K562 (cell line): Measurements from ENCODE around the gene ZNF296. TPM values are rescaled to one million over a fixed set of nuclear protein-coding genes. Genes with fewer than 3 reads are reported as not detected.

ENCODE experiments used
- ATAC-seq: fragments of 200-7000 bp; cut with Tn5 transposase; 3 replicates; pipeline ENCODE4 v1.9.1; 2020; ENCODE audit warnings: moderate library complexity
- BruUV-seq: library from RNA; stranded (reverse); fragments of 400-500 nt; replicated peaks from 2 replicates; lab custom pipeline; 2021; lab: Mats Ljungman, UMichigan
- CTCF ChIA-PET: fragments of 300-600 bp; formaldehyde crosslinking; extraction: SDS; loops from one replicate; lab custom pipeline; 2021; ENCODE audit warnings: low intra/inter-chr PET ratio; lab: Yijun Ruan, JAX
- POLR2A ChIA-PET: fragments of 300-600, 350-650 bp; sonication (Branson Sonifier 250); formaldehyde crosslinking; extraction: SDS; loops from one replicate; lab custom pipeline; 2021; ENCODE audit warnings: antibody characterized with exemption, inconsistent platforms; lab: Yijun Ruan, JAX
- DNase-seq, 4 experiments: peaks; one replicate each; pipeline versions ENCODE4 v3.0.0 to v3.0.0-alpha.2; 2011 to 2018; ENCODE audit warnings: low spot score in 3 of 4, mixed read lengths in 3 of 4; ENCODE audit errors: extremely low read depth in 1 of 4
- FAIRE-seq: peaks from 2 replicates; lab custom pipeline; 2011; peaks lifted over from hg19 to GRCh38; lab: Jason Lieb, UNC
- H2AFZ ChIP-seq: 2 replicates; pipeline ENCODE4 v1.6.0; 2011; ENCODE audit warnings: low read depth, low read length, control low read depth, inconsistent platforms
- H3K27ac ChIP-seq: fragments of 200-600 bp; 3 replicates; pipeline ENCODE4 v1.8.0; 2011; ENCODE audit warnings: low read depth, mild to moderate bottlenecking, control low read depth, inconsistent platforms, low read length, moderate library complexity, mixed read lengths; ENCODE audit errors: extremely low read depth
- H3K27me3 ChIP-seq, 2 experiments: fragments of 300-600 bp in 1 of 2; 2 replicates in 1 of 2; 3 replicates in 1 of 2; pipeline versions ENCODE4 v1.6.0 to v1.8.0; 2011; ENCODE audit warnings: inconsistent platforms in 2 of 2, low read length in 2 of 2, mild to moderate bottlenecking in 1 of 2, mixed read lengths in 1 of 2, moderate library complexity in 1 of 2; ENCODE audit not compliant: control insufficient read depth in 2 of 2, insufficient read depth in 2 of 2
- H3K36me3 ChIP-seq: fragments of 300-600 bp; 3 replicates; pipeline ENCODE4 v1.8.0; 2011; ENCODE audit warnings: mild to moderate bottlenecking, low read length, inconsistent platforms; ENCODE audit not compliant: control insufficient read depth, insufficient read depth
- H3K4me1 ChIP-seq, 2 experiments: fragments of 200-600 bp in 1 of 2; replicated peaks in 1 of 2; 2 replicates in 1 of 2; 3 replicates in 1 of 2; pipeline versions ENCODE4 v1.5.1 to v1.8.0; 2011; ENCODE audit warnings: inconsistent platforms in 2 of 2, low read length in 2 of 2, mild to moderate bottlenecking in 1 of 2, mixed read lengths in 1 of 2, moderate library complexity in 1 of 2; ENCODE audit not compliant: control insufficient read depth in 2 of 2, insufficient read depth in 2 of 2
- H3K4me2 ChIP-seq: 2 replicates; pipeline ENCODE4 v1.6.1; 2011; ENCODE audit warnings: low read length, control low read depth, inconsistent platforms, mixed read lengths; ENCODE audit not compliant: insufficient read depth
- H3K4me3 ChIP-seq: fragments of 200-600 bp; sonication (generic), shearing (Covaris generic); 2 replicates; pipeline ENCODE4 v1.5.1; 2016; ENCODE audit warnings: control low read depth, inconsistent platforms
- H3K79me2 ChIP-seq: fragments of 200-600 bp; 3 replicates; pipeline ENCODE4 v1.8.0; 2011; ENCODE audit warnings: low read length, inconsistent platforms; ENCODE audit not compliant: control insufficient read depth, insufficient read depth
- H3K9ac ChIP-seq, 2 experiments: 2 replicates each; pipeline versions ENCODE4 v1.6.0 to v1.6.1; 2011; ENCODE audit warnings: low read depth in 2 of 2, low read length in 2 of 2, control low read depth in 1 of 2, inconsistent platforms in 1 of 2, mild to moderate bottlenecking in 1 of 2, mixed read lengths in 1 of 2; ENCODE audit not compliant: insufficient read depth in 1 of 2
- H3K9me1 ChIP-seq: one replicate; pipeline ENCODE4 v1.6.0; 2011; ENCODE audit warnings: inconsistent platforms, mild to moderate bottlenecking, low read length, moderate library complexity; ENCODE audit not compliant: control insufficient read depth, insufficient read depth
- H3K9me3 ChIP-seq: replicated peaks from 2 replicates; pipeline ENCODE4 v1.5.1; 2011; ENCODE audit warnings: low read depth, low read length, inconsistent platforms; ENCODE audit not compliant: control insufficient read depth, insufficient read depth
- H4K20me1 ChIP-seq: replicated peaks from 2 replicates; pipeline ENCODE4 v1.6.1; 2011; ENCODE audit warnings: low read length, inconsistent platforms, mixed read lengths; ENCODE audit not compliant: control insufficient read depth, insufficient read depth
- MEIS2 ChIP-seq: fragments of 450-650 bp; IDR thresholded peaks from 2 replicates; pipeline ENCODE4 v1.6.1; 2014; ENCODE audit warnings: mild to moderate bottlenecking; ENCODE audit not compliant: partially characterized antibody
- WGBS: fragments of 100-300 bp; shearing (Covaris generic); methylation state at CpG from one replicate; pipeline ENCODE4 v1.1.6; 2016; ENCODE audit warnings: low coverage, mixed read lengths; ENCODE audit not compliant: insufficient coverage; ENCODE audit errors: missing lambda C conversion rate; 5-methylcytosine and 5-hydroxymethylcytosine counted together
- in situ Hi-C: fragments of 300-500 bp; cut with MboI; formaldehyde crosslinking; loops from 4 replicates; pipeline ENCODE4 v1.15.0; 2018; ENCODE audit warnings: inconsistent platforms, mixed read lengths
- intact Hi-C: fragments of 100-400 bp; cut with micrococcal nuclease; formaldehyde crosslinking; loops from 2 replicates; pipeline ENCODE4 v1.14.2; 2022
- polyA plus RNA-seq, 8 experiments: library from polyadenylated mRNA; depleted of rRNA in 4 of 8; stranded (reverse) in 5 of 8; unstranded in 3 of 8; fragments of >200 nt; fragmentation: Nextera tagmentation in 2 of 8; fragmentation: Illumina TruSeq in 1 of 8; extraction: Ambion mirVana in 2 of 8; extraction: Trizol in 1 of 8; gene quantifications; 2 replicates each; pipeline versions ENCODE4 v1.2.1 to v1.2.3, GENCODE V29; 2011 to 2014; ENCODE audit warnings: inconsistent platforms in 1 of 8, missing spikeins in 1 of 8
- total RNA-seq, 7 experiments: library from RNA; depleted of rRNA in 6 of 7; stranded (reverse); fragments of >200 nt in 6 of 7; fragmentation: Illumina TruSeq in 2 of 7; extraction: Trizol in 2 of 7; gene quantifications; 2 replicates each; pipeline versions ENCODE4 v1.2.1 to v1.2.3, GENCODE V29; 2011 to 2021; ENCODE audit warnings: low replicate concordance in 1 of 7
- TF ChIP-seq, protein P1 (sequence below): sonication (generic); formaldehyde crosslinking; IDR thresholded peaks from 2 replicates; pipeline ENCODE4 v1.8.1; 2023; ENCODE audit warnings: missing genetic modification reagents, mild to moderate bottlenecking, borderline replicate concordance
- TF ChIP-seq, protein P2 (sequence below), 2 experiments: IDR thresholded peaks in 1 of 2; conservative IDR thresholded peaks in 1 of 2; 2 replicates each; pipeline ENCODE4 v1.6.1; 2016; ENCODE audit warnings: low read depth in 2 of 2, mild to moderate bottlenecking in 1 of 2, missing compliant biosample characterization in 1 of 2, missing genetic modification characterization in 1 of 2, moderate library complexity in 1 of 2

The ZNF296 gene
- total and polyA plus RNA-seq, 9 of the 15 experiments (the other 6 are each of a cell fraction or from before 2014, with no cell fraction given) = 0.03 to 8.8 (median 0.47) TPM; not detected in 1

DNA sequence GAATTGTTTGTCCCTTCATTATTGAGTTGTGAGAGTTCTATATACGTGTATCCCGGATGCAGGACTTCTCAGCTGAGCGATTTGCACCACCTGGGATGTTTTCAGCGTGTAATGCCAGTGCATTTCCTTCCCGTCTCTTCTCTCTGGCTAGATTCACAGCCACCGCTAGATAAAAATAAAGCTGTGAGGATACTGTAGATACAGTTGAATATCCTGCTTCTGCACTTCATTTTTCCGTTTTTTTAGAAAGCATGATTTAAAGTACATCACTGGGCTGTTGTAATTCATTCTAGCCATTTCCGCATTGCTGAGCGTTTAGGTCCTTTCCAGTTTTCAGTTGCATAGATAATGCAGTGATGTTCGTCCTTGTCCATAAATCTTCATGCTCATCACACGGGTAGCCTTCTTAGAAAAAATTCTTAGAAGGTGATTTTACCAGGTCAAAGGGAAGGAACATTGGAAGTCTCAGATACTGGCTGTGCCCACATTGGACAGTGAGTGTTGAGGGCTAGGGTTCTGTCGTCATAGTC lies 31.4 kb upstream of the ZNF296 start:
- no peak overlapping the region for H3K4me3 ChIP-seq
- POLR2A ChIA-PET = interaction anchor here (0.7 to 1.2 kb wide), 3 partner anchors 9 to 160 kb away, joined by 3 read pairs; no protein-coding TSS in a partner anchor
- TF ChIP-seq, protein P1, sequence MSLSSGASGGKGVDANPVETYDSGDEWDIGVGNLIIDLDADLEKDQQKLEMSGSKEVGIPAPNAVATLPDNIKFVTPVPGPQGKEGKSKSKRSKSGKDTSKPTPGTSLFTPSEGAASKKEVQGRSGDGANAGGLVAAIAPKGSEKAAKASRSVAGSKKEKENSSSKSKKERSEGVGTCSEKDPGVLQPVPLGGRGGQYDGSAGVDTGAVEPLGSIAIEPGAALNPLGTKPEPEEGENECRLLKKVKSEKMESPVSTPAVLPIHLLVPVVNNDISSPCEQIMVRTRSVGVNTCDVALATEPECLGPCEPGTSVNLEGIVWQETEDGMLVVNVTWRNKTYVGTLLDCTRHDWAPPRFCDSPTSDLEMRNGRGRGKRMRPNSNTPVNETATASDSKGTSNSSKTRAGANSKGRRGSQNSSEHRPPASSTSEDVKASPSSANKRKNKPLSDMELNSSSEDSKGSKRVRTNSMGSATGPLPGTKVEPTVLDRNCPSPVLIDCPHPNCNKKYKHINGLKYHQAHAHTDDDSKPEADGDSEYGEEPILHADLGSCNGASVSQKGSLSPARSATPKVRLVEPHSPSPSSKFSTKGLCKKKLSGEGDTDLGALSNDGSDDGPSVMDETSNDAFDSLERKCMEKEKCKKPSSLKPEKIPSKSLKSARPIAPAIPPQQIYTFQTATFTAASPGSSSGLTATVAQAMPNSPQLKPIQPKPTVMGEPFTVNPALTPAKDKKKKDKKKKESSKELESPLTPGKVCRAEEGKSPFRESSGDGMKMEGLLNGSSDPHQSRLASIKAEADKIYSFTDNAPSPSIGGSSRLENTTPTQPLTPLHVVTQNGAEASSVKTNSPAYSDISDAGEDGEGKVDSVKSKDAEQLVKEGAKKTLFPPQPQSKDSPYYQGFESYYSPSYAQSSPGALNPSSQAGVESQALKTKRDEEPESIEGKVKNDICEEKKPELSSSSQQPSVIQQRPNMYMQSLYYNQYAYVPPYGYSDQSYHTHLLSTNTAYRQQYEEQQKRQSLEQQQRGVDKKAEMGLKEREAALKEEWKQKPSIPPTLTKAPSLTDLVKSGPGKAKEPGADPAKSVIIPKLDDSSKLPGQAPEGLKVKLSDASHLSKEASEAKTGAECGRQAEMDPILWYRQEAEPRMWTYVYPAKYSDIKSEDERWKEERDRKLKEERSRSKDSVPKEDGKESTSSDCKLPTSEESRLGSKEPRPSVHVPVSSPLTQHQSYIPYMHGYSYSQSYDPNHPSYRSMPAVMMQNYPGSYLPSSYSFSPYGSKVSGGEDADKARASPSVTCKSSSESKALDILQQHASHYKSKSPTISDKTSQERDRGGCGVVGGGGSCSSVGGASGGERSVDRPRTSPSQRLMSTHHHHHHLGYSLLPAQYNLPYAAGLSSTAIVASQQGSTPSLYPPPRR (CRISPR knock-in tag) = no peak
- TF ChIP-seq, protein P2, sequence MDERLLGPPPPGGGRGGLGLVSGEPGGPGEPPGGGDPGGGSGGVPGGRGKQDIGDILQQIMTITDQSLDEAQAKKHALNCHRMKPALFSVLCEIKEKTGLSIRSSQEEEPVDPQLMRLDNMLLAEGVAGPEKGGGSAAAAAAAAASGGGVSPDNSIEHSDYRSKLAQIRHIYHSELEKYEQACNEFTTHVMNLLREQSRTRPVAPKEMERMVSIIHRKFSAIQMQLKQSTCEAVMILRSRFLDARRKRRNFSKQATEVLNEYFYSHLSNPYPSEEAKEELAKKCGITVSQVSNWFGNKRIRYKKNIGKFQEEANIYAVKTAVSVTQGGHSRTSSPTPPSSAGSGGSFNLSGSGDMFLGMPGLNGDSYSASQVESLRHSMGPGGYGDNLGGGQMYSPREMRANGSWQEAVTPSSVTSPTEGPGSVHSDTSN (CRISPR knock-in tag; IDR thresholded peaks at IDR 0.05; ENCODE audit: low read depth) = no peak
- TF ChIP-seq, protein P2 (tag; conservative IDR thresholded peaks at IDR 0.05; ENCODE audit: low read depth) = peak; percentile 41; the same call in 1 of the 2 replicates
- TF ChIP-seq MEIS2 = peak; percentile 31
- ATAC-seq (no peak), FAIRE-seq (no peak), DNase-seq (no peak)
- H3K27me3 ChIP-seq = no peaks in the 10 kb centered on the region
- 59% methylated on average over 12 of the region's 12 CpGs for WGBS
- BruUV-seq = no TSS peak
- peaks cover 8% of the 10 kb centered on the region; the same call in 1 of the 3 replicates for H3K36me3 ChIP-seq
- H3K4me1 ChIP-seq = peaks cover 3 to 17% of the 10 kb centered on the region in 2 experiments; a peak in 4 of 5 replicates
- H3K9ac ChIP-seq = no peak overlapping the region
- CTCF ChIA-PET = no interaction called here
- no peak overlapping the region for H2AFZ ChIP-seq
- H3K27ac ChIP-seq = no peak overlapping the region
- no peaks in the 10 kb centered on the region for H3K9me3 ChIP-seq
- peaks cover 40% of the 10 kb centered on the region for H4K20me1 ChIP-seq
- H3K4me2 ChIP-seq = no peak overlapping the region
- intact Hi-C loops (no loop called here), in situ Hi-C loops (no loop called here)
- H3K79me2 ChIP-seq = peaks cover 75% of the 10 kb centered on the region
- H3K9me1 ChIP-seq = no peaks in the 10 kb centered on the region
